ENCODE data around the gene NUMB.
A peak's percentile ranks its signal among the peaks of the same experiment; 100 is the strongest.
"Not testable (repeated sequence)": the region's sequence is repeated elsewhere in the genome, so short reads cannot be mapped to it uniquely, and the experiment has no call there.

NUMB gene

GRCh38 chr14:73465823-73466532, 7.6 kb upstream of the NUMB start:
- DNase-seq = no peak

GRCh38 chr14:73463411-73463810, 5.1 kb upstream of the NUMB start:
- no peak for DNase-seq

GRCh38 chr14:73462815-73463214, 4.5 kb upstream of the NUMB start:
- no peak for DNase-seq

- DNase-seq = no peak
These were observed 3.8 kb upstream of the NUMB start for GRCh38 chr14:73462048-73462715.

GRCh38 chr14:73461478-73462047, 3.2 kb upstream of the NUMB start:
- no peak for DNase-seq

- DNase-seq = no peak
These were observed 2.4 kb upstream of the NUMB start for GRCh38 chr14:73460691-73461127.

- no peak for DNase-seq
These were observed 1.6 kb upstream of the NUMB start for GRCh38 chr14:73459959-73460358.

GRCh38 chr14:73457924-73458182, 493 bp downstream of the NUMB start:
- peak; percentile 3 for DNase-seq

- DNase-seq = peak; percentile 3
These were observed 1.1 kb downstream of the NUMB start for GRCh38 chr14:73457041-73457923.

GRCh38 chr14:73455294-73455693, 3.1 kb downstream of the NUMB start:
- no peak for DNase-seq

GRCh38 chr14:73452341-73453186, 5.8 kb downstream of the NUMB start:
- no peak for DNase-seq

- no peak for DNase-seq
These were observed 14.6 kb downstream of the NUMB start for GRCh38 chr14:73443758-73444157.

GRCh38 chr14:73441286-73441685, 17.1 kb downstream of the NUMB start:
- no peak for DNase-seq

- DNase-seq = no peak
These were observed 19.4 kb downstream of the NUMB start for GRCh38 chr14:73438993-73439392.

- DNase-seq = no peak
These were observed 21.1 kb downstream of the NUMB start for GRCh38 chr14:73437206-73437605.

- no peak for DNase-seq
These were observed 26.2 kb downstream of the NUMB start for GRCh38 chr14:73432124-73432523.

GRCh38 chr14:73428353-73428824, 30.0 kb downstream of the NUMB start:
- no peak for DNase-seq

GRCh38 chr14:73427516-73428264, 30.7 kb downstream of the NUMB start:
- no peak for DNase-seq

GRCh38 chr14:73426877-73427276, 31.5 kb downstream of the NUMB start:
- no peak for DNase-seq

- DNase-seq = no peak
These were observed 33.9 kb downstream of the NUMB start for GRCh38 chr14:73424453-73424852.

- DNase-seq = not testable (repeated sequence)
These were observed 35.3 kb downstream of the NUMB start for GRCh38 chr14:73423092-73423491.

GRCh38 chr14:73422515-73422914, 35.8 kb downstream of the NUMB start:
- DNase-seq = no peak
